GM18505 (cell line): ENCODE results near the gene RERE.

Experiments
- ATAC-seq: cut with Tn5 transposase; IDR thresholded peaks from one replicate; pipeline ENCODE4 v1.9.1; 2021; ENCODE audit not compliant: unreplicated experiment
- POLR2A ChIP-seq: IDR thresholded peaks from 4 replicates; pipeline ENCODE4 v1.6.1; 2011; ENCODE audit warnings: borderline replicate concordance; ENCODE audit not compliant: insufficient read depth, insufficient read length; ENCODE audit errors: extremely low read depth

RERE gene

GRCh38 chr1:8312235-8313218, 504.9 kb downstream of the RERE start:
- no peak for ATAC-seq
- TF ChIP-seq POLR2A: no peak

GRCh38 chr1:8311068-8311718, 506.2 kb downstream of the RERE start:
- no peak for TF ChIP-seq POLR2A
- no peak for ATAC-seq

GRCh38 chr1:8307628-8308027, 509.8 kb downstream of the RERE start:
- no peak for ATAC-seq
- TF ChIP-seq POLR2A: no peak

- no peak for ATAC-seq
Observed at GRCh38 chr1:8303876-8304275, 513.6 kb downstream of the RERE start.

GRCh38 chr1:8303141-8303540, 514.3 kb downstream of the RERE start:
- TF ChIP-seq POLR2A: no peak
- ATAC-seq: no peak

More at GRCh38 chr1:8303876-8304275, 513.6 kb downstream of the RERE start:
- TF ChIP-seq POLR2A: no peak
